Vagina (tissue), 2 donors: ENCODE results near the gene FEV.

Source experiments
- POLR2A ChIP-seq, 2 donors: fragments of 450-650 bp; IDR thresholded peaks; one replicate each; pipeline ENCODE4 v1.6.1; 2017; ENCODE audit warnings: antibody characterized with exemption in 2 of 2, mild to moderate bottlenecking in 2 of 2, moderate library complexity in 2 of 2
- POLR2AphosphoS5 ChIP-seq, 2 donors: sonication (generic); formaldehyde crosslinking; IDR thresholded peaks; one replicate each; pipeline ENCODE4 v1.9.0; 2017; ENCODE audit warnings: antibody characterized with exemption in 2 of 2, mild to moderate bottlenecking in 2 of 2, low read depth in 1 of 2; ENCODE audit not compliant: insufficient read depth in 1 of 2

GRCh38 chr2:219003267-219003634, 18.3 kb upstream of the FEV start:
- TF ChIP-seq POLR2A (IDR thresholded peaks at IDR 0.05): no peak
- TF ChIP-seq POLR2AphosphoS5 (IDR thresholded peaks at IDR 0.05; ENCODE audit: insufficient read depth in 1 of 2, low read depth in 1 of 2): no peak
